B cell (primary cell): Measurements from ENCODE around the gene NDUFS3. TPM values are rescaled to one million over a fixed set of nuclear protein-coding genes. Genes with fewer than 3 reads are reported as not detected.

Experiments
- ATAC-seq: fragments of 200-7000 bp; cut with Tn5 transposase; one replicate; pipeline ENCODE4 v1.10.0; 2021; ENCODE audit warnings: low read depth, mild to moderate bottlenecking, moderate number of reproducible peaks, moderate library complexity
- CTCF ChIA-PET: fragments of 350-600 bp; sonication (Branson Sonifier 250); formaldehyde crosslinking; loops from one replicate; lab custom pipeline; 2021; ENCODE audit warnings: antibody characterized with exemption, inconsistent platforms; lab: Charles Lee
- POLR2A ChIA-PET: fragments of 350-600 bp; sonication (Branson Sonifier 250); formaldehyde crosslinking; loops from one replicate; lab custom pipeline; 2021; ENCODE audit warnings: antibody characterized with exemption; lab: Charles Lee
- DNase-seq: peaks from one replicate; pipeline ENCODE4 v3.0.0; 2013
- H2AFZ ChIP-seq: 2 replicates; pipeline ENCODE4 v1.6.1; 2012; ENCODE audit warnings: mild to moderate bottlenecking, low read depth, low read length; ENCODE audit not compliant: insufficient read depth, poor library complexity, severe bottlenecking
- H3K27ac ChIP-seq, 2 donors: 1 replicate in 1 of 2; 2 replicates in 1 of 2; pipeline ENCODE4 v1.5.1; 2012 to 2013; ENCODE audit warnings: low read length in 2 of 2, mild to moderate bottlenecking in 2 of 2, moderate library complexity in 1 of 2
- H3K27me3 ChIP-seq, 4 experiments: fragments of 200-600 bp in 1 of 4; sonication (generic) in 1 of 4; replicated peaks in 1 of 4; 1 replicate in 2 of 4; 2 replicates in 2 of 4; pipeline versions ENCODE4 v1.6.1 to v1.7.0; 2013 to 2016; ENCODE audit warnings: low read length in 3 of 4, mild to moderate bottlenecking in 2 of 4, mixed read lengths in 1 of 4, moderate library complexity in 1 of 4; ENCODE audit not compliant: insufficient read depth in 4 of 4, control insufficient read depth in 3 of 4; ENCODE audit errors: control extremely low read depth in 1 of 4
- H3K36me3 ChIP-seq, 2 experiments: replicated peaks in 1 of 2; 1 replicate in 1 of 2; 2 replicates in 1 of 2; pipeline versions ENCODE4 v1.6.1 to v1.7.1; 2013; ENCODE audit warnings: low read length in 1 of 2; ENCODE audit not compliant: insufficient read depth in 2 of 2, control insufficient read depth in 1 of 2; ENCODE audit errors: control extremely low read depth in 1 of 2, extremely low read depth in 1 of 2
- H3K4me1 ChIP-seq, 2 donors: fragments of 200-600 bp in 1 of 2; sonication (generic) in 1 of 2; 1 replicate in 1 of 2; 2 replicates in 1 of 2; pipeline versions ENCODE4 v1.5.1 to v1.6.1; 2013 to 2017; ENCODE audit warnings: low read length in 2 of 2; ENCODE audit not compliant: control insufficient read depth in 2 of 2, insufficient read depth in 2 of 2
- H3K4me2 ChIP-seq: replicated peaks from 2 replicates; pipeline ENCODE3; 2012; ENCODE audit warnings: mild to moderate bottlenecking, low read depth, low read length; ENCODE audit not compliant: poor library complexity, severe bottlenecking
- H3K4me3 ChIP-seq, 5 experiments: fragments of 200-600 bp in 1 of 5; sonication (generic) in 1 of 5; 1 replicate in 3 of 5; 2 replicates in 2 of 5; pipeline versions ENCODE4 v1.5.1 to v1.7.0; 2011 to 2016; ENCODE audit warnings: low read length in 4 of 5, mild to moderate bottlenecking in 4 of 5, low read depth in 2 of 5, control low read depth in 1 of 5, moderate library complexity in 1 of 5; ENCODE audit not compliant: insufficient read depth in 1 of 5; ENCODE audit errors: control extremely low read depth in 1 of 5, extremely low read depth in 1 of 5
- H3K79me2 ChIP-seq: fragments of 200-600 bp; sonication (generic); one replicate; pipeline ENCODE4 v1.6.0; 2016; ENCODE audit warnings: low read length; ENCODE audit not compliant: control insufficient read depth, insufficient read depth
- H3K9ac ChIP-seq: fragments of 200-600 bp; sonication (generic); 2 replicates; pipeline ENCODE4 v1.6.1; 2017; ENCODE audit warnings: mild to moderate bottlenecking, low read length, moderate library complexity
- H3K9me3 ChIP-seq, 3 donors: one replicate each; pipeline versions ENCODE4 v1.6.1 to v1.7.1; 2013; ENCODE audit warnings: low read length in 2 of 3; ENCODE audit not compliant: control insufficient read depth in 2 of 3, insufficient read depth in 1 of 3; ENCODE audit errors: control extremely low read depth in 1 of 3
- H4K20me1 ChIP-seq: 2 replicates; pipeline ENCODE4 v1.6.0; 2012; ENCODE audit warnings: mild to moderate bottlenecking, low read length; ENCODE audit not compliant: insufficient read depth, control insufficient read depth, poor library complexity, severe bottlenecking
- H3K27ac Mint-ChIP-seq: one replicate; pipeline ENCODE4 v1.8.0; 2021; ENCODE audit warnings: mixed read lengths
- H3K27me3 Mint-ChIP-seq: one replicate; pipeline ENCODE4 v1.8.0; 2021; ENCODE audit warnings: mixed read lengths
- H3K4me1 Mint-ChIP-seq: one replicate; pipeline ENCODE4 v1.8.0; 2021; ENCODE audit warnings: mixed read lengths
- H3K4me3 Mint-ChIP-seq: one replicate; pipeline ENCODE4 v1.8.0; 2021; ENCODE audit warnings: mixed read lengths
- H3K9me3 Mint-ChIP-seq: one replicate; pipeline ENCODE4 v1.8.0; 2022; ENCODE audit warnings: mixed read lengths; ENCODE audit not compliant: insufficient read depth
- EZH2 ChIP-seq: IDR thresholded peaks from 2 replicates; pipeline ENCODE4 v1.6.1; 2012; ENCODE audit warnings: borderline replicate concordance, low read depth, mild to moderate bottlenecking, moderate library complexity, low read length; ENCODE audit not compliant: insufficient read depth, poor library complexity, severe bottlenecking
- WGBS: methylation state at CpG from one replicate; pipeline ENCODE4 v1.1.5; 2013; ENCODE audit warnings: missing lambda C conversion rate; ENCODE audit not compliant: insufficient coverage; 5-methylcytosine and 5-hydroxymethylcytosine counted together
- intact Hi-C: fragments of 100-400 bp; cut with micrococcal nuclease; formaldehyde crosslinking; loops from one replicate; pipeline ENCODE4 v1.10.0; 2022
- polyA plus RNA-seq: library from polyadenylated mRNA; depleted of rRNA; stranded (reverse); fragments of >200 nt; gene quantifications from 2 replicates; pipeline ENCODE4 v1.2.3, GENCODE V29; 2012
- total RNA-seq, 2 donors: library from RNA; stranded (reverse); fragments of 120-200 nt in 1 of 2; gene quantifications; 1 replicate in 1 of 2; 2 replicates in 1 of 2; pipeline versions ENCODE4 v1.2.3 to v1.2.4, GENCODE V29; 2013 to 2022
- TF ChIP-seq, protein P1 (sequence below): fragments of 200-600 bp; IDR thresholded peaks from one replicate; pipeline ENCODE4 v1.8.0; 2022; ENCODE audit warnings: antibody characterized with exemption, mild to moderate bottlenecking

Gene NDUFS3
- total and polyA plus RNA-seq, 2 donors (not counting 1 experiment from before 2014, with no cell fraction given): 78.5 to 79.5 TPM

DNA sequence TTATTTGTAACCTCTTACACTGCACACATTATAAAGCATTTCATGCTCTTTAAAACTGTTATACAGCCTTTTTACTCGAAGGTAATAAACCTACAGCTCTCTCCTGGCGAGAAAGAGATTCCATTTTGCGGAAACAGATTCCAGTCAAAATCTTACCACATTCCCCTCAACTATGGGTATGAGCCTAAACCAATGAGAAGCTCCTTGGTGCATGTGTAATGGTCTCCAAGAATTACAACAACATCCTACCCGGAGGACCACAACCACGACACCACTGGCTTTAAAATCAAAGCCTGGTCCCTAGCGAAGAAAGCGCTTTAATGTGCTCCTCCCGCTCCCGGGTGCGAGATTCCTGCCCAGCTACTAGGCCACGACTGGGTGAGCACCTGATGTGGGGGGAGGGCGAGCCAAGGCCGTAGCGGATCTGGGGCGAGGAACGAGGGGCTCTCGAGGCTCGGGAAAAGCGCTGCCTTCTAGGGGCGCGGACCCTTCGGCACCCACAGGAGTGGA, 26.8 kb upstream of the NDUFS3 start:
- peak overlapping the region; percentile 93 for H3K27ac Mint-ChIP-seq
- H3K27me3 Mint-ChIP-seq: no peaks in the 10 kb centered on the region
- no peak for TF ChIP-seq EZH2
- TF ChIP-seq, protein P1, sequence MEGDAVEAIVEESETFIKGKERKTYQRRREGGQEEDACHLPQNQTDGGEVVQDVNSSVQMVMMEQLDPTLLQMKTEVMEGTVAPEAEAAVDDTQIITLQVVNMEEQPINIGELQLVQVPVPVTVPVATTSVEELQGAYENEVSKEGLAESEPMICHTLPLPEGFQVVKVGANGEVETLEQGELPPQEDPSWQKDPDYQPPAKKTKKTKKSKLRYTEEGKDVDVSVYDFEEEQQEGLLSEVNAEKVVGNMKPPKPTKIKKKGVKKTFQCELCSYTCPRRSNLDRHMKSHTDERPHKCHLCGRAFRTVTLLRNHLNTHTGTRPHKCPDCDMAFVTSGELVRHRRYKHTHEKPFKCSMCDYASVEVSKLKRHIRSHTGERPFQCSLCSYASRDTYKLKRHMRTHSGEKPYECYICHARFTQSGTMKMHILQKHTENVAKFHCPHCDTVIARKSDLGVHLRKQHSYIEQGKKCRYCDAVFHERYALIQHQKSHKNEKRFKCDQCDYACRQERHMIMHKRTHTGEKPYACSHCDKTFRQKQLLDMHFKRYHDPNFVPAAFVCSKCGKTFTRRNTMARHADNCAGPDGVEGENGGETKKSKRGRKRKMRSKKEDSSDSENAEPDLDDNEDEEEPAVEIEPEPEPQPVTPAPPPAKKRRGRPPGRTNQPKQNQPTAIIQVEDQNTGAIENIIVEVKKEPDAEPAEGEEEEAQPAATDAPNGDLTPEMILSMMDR: no peak
- H3K4me3 ChIP-seq: peak overlapping the region; percentile 65 to 94 (median 90)
- H3K9me3 ChIP-seq: no peaks in the 10 kb centered on the region
- H3K4me1 Mint-ChIP-seq: peaks cover 47% of the 10 kb centered on the region
- H3K27me3 ChIP-seq: no peaks in the 10 kb centered on the region
- peak overlapping the region; percentile 72 to 88 for H3K27ac ChIP-seq
- DNase-seq (no peak), ATAC-seq (no peak)
- 2% methylated on average over 19 of the region's 22 CpGs for WGBS
- peaks cover 28% of the 10 kb centered on the region for H4K20me1 ChIP-seq
- H3K79me2 ChIP-seq: peaks cover 77% of the 10 kb centered on the region
- H3K4me1 ChIP-seq: peaks cover 31 to 32% of the 10 kb centered on the region in 2 donors
- intact Hi-C loops: loop anchor here (2.0 to 10.0 kb wide), 6 partner anchors 43 to 1617 kb away; partner anchors contain the start of genes CSTPP1, NUP160 and SLC39A13
- H2AFZ ChIP-seq: peak overlapping the region; percentile 93
- peak overlapping the region; percentile 99 for H3K4me3 Mint-ChIP-seq
- H3K9ac ChIP-seq: peak overlapping the region; percentile 94
- no peaks in the 10 kb centered on the region for H3K36me3 ChIP-seq
- peak overlapping the region; percentile 90 for H3K4me2 ChIP-seq
- ChIA-PET CTCF (interaction anchor here (1.1 to 3.3 kb wide), 5 partner anchors 11 to 82 kb away, joined by 3 to 19 read pairs (median 3); partner anchors contain the start of gene PTPMT1), POLR2A (interaction anchor here (0.7 to 0.8 kb wide), 3 partner anchors 14 to 293 kb away, joined by 3 to 7 read pairs (median 5); partner anchors contain the start of gene PTPMT1)
- H3K9me3 Mint-ChIP-seq: no peaks in the 10 kb centered on the region
